Fibroblast of peridontal ligament (primary cell): ENCODE measurements around the gene PRKCQ.
A peak's percentile ranks its signal among the peaks of the same experiment; 100 is the strongest.
"Not testable (repeated sequence)": the region's sequence is repeated elsewhere in the genome, so short reads cannot be mapped to it uniquely, and the experiment has no call there.

Source experiments
- DNase-seq: peaks from one replicate; pipeline ENCODE4 v3.0.0-alpha.2; 2010; ENCODE audit errors: extremely low read depth

Gene PRKCQ

GRCh38 chr10:6491841-6492609, 88.1 kb downstream of the PRKCQ start:
- no peak for DNase-seq

DNA sequence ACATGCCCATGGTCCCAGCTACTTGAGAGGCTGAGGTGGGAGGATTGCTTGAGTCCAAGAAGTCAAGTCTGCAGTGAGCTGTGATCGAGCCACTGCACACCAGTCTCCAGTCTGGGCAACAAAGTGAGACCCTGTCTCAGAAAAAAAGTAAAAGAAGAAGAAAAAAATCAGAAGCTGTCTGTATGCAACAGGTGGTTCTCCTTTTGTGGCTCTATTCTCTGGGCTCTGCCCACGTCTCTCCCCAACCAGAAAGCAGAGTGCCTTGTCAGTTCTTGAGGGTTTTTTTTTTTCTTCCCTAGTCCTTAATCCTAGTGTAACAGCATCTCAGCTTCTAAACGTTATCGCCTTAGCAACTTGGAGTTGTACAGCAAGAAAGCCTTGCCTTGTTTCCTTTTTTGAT, 89.5 kb downstream of the PRKCQ start:
- DNase-seq = no peak

GRCh38 chr10:6487920-6488319, 92.2 kb downstream of the PRKCQ start:
- DNase-seq = no peak

DNA sequence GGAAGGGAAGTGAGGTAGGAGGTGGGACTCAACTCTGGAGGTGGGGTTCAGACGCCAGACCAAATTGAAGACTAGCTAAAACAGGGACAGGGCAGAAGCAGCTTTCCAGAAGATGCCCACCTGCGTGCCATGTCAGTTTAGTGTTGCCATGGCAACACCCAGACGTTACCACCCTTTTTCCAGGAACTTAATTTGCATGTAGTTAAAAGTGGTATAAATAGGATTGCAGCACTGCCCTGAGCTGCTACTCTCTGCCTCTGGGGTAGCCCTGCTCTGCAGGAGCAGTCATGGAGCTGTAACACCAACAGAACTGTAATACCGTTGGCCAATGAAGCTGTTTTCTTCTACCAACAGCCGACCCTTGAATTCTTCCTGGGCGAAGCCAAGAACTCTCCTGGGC, 93.8 kb downstream of the PRKCQ start:
- no peak for DNase-seq

DNA sequence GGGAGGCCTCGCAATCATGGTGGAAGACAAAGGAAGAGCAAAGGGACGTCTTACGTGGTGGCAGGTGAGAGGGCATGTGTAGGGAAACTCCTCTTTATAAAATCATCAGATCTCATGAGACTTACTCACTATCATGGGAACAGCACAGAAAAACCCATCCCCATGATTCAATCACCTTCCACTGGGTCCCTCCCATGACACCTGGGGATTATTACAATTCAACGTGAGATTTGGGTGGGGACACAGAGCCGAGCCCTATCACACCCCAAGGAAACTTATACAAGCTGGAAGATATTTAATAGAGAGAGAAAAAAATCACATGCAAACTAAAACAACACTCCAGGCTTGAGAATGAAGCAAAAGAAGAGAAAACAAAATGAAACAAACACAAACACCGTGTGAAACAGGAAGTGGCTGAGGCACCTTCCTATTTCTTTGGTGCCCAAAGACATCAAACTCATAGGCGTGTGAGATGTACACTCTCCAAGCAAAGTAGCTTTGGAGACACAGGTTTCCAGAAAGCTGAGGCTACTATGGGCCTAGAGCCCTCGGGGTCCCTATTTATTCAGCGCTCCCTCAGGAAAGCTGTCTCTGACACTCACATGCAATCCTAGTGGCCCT, 97.2 kb downstream of the PRKCQ start:
- DNase-seq = no peak

DNA sequence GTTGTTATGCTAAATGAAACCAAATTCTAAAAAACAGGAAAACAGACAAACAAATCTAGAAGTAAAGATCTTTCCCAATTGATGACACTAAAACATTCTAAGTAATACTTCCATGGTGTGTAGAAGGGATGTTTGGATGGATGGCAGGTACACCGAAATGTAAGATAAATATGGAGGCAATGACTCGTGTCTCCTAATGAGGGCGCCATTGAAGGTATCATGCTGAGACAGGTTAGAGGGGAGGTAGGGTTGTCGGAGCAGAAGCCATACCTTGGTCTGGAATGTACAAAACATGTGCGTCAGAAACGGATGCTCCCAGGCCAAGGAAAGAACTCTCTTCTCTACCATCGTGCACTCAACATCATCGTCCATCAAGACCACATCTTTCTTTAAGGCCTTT, 101.4 kb downstream of the PRKCQ start:
- DNase-seq = no peak

DNA sequence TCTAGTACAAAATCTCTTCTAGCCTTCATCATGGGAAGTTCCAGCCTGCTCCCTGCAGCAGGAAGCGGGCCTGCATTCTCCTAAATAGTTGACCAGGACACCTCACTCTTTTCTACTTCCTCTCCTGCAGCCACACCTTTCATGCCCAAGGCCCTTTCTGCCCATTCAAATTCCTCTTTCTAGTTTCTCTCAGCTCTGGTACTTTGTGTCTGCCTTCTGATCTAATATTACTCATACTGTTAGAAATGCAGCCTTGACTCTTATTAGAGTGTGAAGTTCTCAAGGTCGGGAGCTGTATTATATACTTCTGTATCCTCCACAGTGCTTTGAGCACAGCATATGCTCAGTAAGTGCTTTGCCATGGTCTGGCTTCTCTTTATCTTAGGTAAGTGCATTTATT, 103.1 kb downstream of the PRKCQ start:
- DNase-seq = no peak

DNA sequence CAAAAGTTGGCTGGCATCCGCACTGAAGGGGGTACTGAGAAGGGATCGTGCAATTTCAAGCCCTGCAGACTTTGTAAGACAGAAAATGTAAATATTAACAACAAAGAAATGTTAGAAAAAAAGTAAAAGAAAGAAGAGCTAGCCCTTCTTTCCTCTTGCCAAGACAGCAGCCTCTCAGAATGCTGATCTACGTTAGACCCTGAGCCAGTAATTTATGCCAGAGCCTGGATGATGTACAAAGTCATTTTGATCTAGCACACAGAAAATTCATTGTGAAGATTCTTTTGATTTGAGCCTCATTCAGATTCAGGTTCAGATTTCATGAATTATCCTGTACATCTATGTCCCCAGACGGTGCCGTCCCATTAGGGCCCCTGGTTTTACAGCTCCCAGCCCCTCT, 105.2 kb downstream of the PRKCQ start:
- no peak for DNase-seq

- peak; percentile 7 for DNase-seq
These were observed 106.1 kb downstream of the PRKCQ start for GRCh38 chr10:6473901-6474370.

DNA sequence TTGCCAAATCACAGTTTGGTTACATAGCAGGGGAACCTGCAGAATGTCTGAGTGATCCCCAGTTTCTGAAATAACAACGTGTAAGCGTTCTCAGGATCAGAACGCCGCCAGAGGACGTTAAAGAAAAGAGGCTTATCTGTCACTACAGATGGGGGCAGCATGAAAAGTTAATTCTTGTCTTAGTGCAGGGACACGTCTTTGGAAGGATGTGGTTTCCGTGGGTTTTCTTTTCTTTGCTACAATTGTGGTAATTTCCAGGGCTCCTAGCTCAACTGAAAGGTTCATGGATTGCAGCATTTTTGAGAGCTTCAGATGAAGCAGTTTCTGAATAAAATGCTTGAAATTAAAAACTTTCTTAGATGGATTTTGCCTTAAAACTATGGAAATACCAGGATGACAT, 106.6 kb downstream of the PRKCQ start:
- DNase-seq = no peak

- DNase-seq = not testable (repeated sequence)
These were observed 107.4 kb downstream of the PRKCQ start for GRCh38 chr10:6472710-6473005.

DNA sequence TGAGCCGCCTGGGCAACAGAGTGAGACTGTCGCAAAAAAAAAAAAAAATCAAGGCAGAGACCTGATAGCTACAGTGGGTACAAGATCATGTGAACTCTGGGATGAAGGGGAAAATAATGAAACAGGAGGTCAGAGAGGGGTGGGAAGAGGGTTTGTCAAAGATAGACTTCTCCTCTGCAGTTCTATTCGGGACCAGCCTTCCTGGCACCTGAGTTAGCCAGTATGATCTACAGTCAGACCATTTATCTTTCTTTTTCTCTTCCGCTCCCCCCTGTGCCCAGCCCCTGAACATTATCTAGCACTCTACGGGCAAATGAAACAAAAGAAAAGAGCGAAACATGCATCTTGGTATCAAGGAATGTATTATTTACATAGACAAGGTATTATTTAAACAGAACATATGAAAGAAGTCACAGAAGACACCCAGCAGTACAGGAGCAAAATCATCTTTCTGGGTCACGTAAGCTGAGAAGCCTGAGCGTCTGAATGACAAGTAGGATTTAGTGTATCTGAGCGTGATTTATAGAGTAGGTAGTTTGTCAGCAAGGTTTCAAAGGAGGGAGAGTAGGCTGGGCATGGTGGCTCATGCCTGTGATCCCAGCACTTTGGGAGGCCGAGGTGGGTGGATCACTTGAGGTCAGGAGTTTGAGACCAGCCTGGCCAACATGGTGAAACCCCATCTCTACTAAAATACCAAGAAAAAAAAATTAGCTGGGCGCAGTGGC, 109.0 kb downstream of the PRKCQ start:
- DNase-seq = no peak

DNA sequence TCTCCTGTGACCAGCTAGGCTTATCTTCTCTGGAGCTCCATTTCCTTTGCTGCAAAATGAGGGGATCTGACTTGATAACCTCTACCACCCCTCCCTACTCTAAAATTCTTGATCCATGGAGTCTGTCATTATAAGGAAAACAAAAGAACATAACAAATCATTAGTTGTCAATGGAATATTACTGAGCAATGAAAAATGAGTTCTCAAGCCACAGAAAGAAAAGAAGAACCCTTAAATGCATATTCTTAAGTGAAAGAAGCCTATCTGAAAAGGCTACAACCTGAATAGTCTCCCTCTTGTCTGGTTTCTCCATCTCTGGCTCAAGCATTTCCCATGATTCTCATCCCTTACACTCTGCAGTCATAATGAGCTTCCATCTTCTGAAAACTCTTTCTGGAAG, 110.4 kb downstream of the PRKCQ start:
- no peak for DNase-seq

DNA sequence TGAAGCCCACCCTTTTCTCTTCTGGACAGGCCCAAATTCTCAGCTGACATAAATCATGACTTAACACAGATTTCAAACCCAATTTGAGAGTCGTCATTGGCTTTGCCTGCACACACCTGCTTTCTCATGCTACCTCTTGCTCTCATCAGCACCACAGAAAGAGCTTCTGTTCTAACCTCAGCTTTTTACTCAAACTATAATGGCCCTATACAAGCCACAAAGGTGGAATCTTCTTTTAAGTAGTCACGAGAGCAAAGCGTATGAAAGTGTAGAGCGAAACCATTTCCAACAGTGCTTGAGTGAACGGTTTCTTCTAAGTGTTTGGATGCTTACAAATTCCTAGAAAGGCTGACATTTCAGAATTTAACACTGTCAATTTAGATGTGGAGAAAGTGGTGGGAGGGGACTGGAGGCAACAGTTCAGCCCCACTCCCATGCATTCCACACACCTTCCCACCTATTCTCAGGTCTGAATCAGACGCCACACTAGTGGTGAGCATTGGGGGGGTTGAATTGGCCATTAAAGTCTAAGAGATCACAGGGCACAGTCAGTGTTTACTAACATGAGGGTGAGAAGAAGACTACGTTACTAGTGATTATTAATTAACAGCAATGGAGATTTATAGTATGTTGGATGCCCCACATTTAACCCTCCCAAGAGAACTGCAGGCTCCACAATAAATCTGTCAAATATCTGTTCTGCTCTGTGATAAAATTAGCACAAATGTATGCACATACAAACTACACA, 114.0 kb downstream of the PRKCQ start:
- DNase-seq = no peak

GRCh38 chr10:6465437-6465836, 114.6 kb downstream of the PRKCQ start:
- DNase-seq = no peak

- no peak for DNase-seq
These were observed 115.1 kb downstream of the PRKCQ start for GRCh38 chr10:6464862-6465430.

DNA sequence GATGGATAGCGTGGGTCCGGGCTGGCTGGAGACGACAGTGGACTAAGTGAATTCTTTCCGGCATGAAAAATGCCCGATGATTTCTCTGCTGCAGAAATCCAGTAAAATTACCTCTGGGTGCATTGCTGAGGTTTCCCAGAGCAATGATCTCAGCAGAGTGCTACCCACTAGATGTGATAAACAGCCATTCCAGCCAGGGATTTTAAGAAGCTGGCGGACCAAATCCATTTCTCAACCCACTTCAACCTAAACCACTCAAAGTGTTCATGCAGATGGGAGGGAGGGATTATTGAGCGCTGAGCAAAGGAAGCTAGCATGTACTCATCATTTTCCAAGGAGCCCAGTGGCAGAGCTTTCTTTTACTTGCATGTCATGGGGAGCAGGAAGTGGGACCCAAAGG, 116.7 kb downstream of the PRKCQ start:
- DNase-seq = no peak

DNA sequence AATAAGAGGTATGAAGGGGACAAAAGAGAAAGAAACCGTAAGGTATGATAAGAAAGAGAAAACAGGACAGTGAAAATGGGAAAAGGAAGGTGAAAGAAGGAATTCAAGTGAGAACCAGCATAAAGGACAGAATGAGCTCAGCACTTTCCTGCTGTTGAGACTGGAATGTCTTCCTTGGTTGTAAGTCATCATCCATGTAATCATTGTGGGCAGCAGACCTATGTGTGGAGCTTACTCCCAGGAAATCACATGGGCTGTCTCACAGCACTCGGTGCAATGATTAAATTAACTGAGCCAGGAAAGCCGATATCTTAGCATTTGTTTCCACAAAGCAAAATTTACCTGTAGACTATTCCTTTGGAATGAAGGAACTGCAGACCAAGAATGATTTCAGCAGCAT, 118.1 kb downstream of the PRKCQ start:
- no peak for DNase-seq

GRCh38 chr10:6460861-6461409, 119.1 kb downstream of the PRKCQ start:
- DNase-seq = no peak

DNA sequence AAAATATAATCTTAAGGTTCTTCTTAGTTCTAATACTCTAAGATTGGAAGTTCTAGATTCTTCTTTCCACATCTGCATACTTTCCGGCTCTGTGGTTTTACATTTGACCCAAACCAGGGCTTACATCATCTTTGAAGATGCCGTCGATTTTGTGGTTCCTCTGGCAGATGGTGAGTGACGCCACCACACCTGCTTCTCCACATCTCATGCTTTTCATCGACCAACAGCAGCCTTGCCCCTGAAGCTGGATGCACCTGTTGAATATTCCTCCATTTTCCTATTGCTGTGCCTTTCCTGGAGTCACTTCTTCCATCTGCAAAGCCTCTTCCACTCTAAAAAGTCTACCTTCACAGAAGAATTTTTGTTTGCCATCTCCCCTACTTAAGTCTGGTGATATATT, 121.3 kb downstream of the PRKCQ start:
- DNase-seq = no peak

GRCh38 chr10:6457376-6457775, 122.7 kb downstream of the PRKCQ start:
- DNase-seq = no peak

- DNase-seq = no peak
These were observed 124.0 kb downstream of the PRKCQ start for GRCh38 chr10:6456067-6456466.
